HUDEP-2 (cell line): ENCODE results near the gene XRCC2.

Source experiments
- DNase-seq, 76 experiments: peaks; one replicate each; lab custom pipeline; 2025; ENCODE audit not compliant: unreplicated experiment in 76 of 76; lab: John Stamatoyannopoulos, UW

XRCC2 gene

GRCh38 chr7:152618427-152618826 is 57.5 kb downstream of the XRCC2 start:
- no peak for DNase-seq

- DNase-seq: no peak
Observed at GRCh38 chr7:152617056-152617455, 58.9 kb downstream of the XRCC2 start.

GRCh38 chr7:152615031-152615741 is 60.8 kb downstream of the XRCC2 start:
- no peak for DNase-seq

- DNase-seq: no peak
Observed at GRCh38 chr7:152608656-152609055, 67.3 kb downstream of the XRCC2 start.

GRCh38 chr7:152608208-152608607 is 67.7 kb downstream of the XRCC2 start:
- DNase-seq: no peak

- DNase-seq: no peak
Observed at GRCh38 chr7:152607007-152607406, 68.9 kb downstream of the XRCC2 start.

GRCh38 chr7:152602962-152603361 is 73.0 kb downstream of the XRCC2 start:
- DNase-seq: no peak

- DNase-seq: no peak
Observed at GRCh38 chr7:152601305-152601798, 74.6 kb downstream of the XRCC2 start.

GRCh38 chr7:152600266-152600665 is 75.7 kb downstream of the XRCC2 start:
- DNase-seq: no peak

GRCh38 chr7:152597507-152597906 is 78.4 kb downstream of the XRCC2 start:
- DNase-seq: no peak

- no peak for DNase-seq
Observed at GRCh38 chr7:152596824-152597223, 79.1 kb downstream of the XRCC2 start.
